Measurements from ENCODE around the gene HPS1. TPM values are rescaled to one million over a fixed set of nuclear protein-coding genes. Genes with fewer than 3 reads are reported as not detected.

Gene HPS1
- total and polyA plus RNA-seq, 2 experiments from 2014 or later, result 21.4 to 51.2 TPM

- H3K4me3 ChIP-seq, result no peak overlapping the region
- Mint-ChIP-seq H3K9me3 (no peaks in the 10 kb centered on the region), H3K36me3 (ENCODE audit: low read depth) (peaks cover 8% of the 10 kb centered on the region; the same call in 2 of the 3 replicates), H3K4me1 (peaks cover 6% of the 10 kb centered on the region; the same call in 2 of the 3 replicates), H3K27ac (peak overlapping the region; percentile 3; the same call in 1 of the 2 replicates), H3K27me3 (ENCODE audit: insufficient read depth, low read depth, poor library complexity) (peaks cover 8% of the 10 kb centered on the region), H3K4me3 (no peak overlapping the region)
- H3K4me1 ChIP-seq (ENCODE audit: insufficient read depth), result peaks cover 7% of the 10 kb centered on the region
- no peak for TF ChIP-seq EZH2 (IDR thresholded peaks at IDR 0.05; ENCODE audit: low read depth, unreplicated experiment)
- no peak for TF ChIP-seq ZNF331 (CRISPR knock-in tag; IDR thresholded peaks at IDR 0.05; ENCODE audit: low read depth)
- TF ChIP-seq, protein P1, sequence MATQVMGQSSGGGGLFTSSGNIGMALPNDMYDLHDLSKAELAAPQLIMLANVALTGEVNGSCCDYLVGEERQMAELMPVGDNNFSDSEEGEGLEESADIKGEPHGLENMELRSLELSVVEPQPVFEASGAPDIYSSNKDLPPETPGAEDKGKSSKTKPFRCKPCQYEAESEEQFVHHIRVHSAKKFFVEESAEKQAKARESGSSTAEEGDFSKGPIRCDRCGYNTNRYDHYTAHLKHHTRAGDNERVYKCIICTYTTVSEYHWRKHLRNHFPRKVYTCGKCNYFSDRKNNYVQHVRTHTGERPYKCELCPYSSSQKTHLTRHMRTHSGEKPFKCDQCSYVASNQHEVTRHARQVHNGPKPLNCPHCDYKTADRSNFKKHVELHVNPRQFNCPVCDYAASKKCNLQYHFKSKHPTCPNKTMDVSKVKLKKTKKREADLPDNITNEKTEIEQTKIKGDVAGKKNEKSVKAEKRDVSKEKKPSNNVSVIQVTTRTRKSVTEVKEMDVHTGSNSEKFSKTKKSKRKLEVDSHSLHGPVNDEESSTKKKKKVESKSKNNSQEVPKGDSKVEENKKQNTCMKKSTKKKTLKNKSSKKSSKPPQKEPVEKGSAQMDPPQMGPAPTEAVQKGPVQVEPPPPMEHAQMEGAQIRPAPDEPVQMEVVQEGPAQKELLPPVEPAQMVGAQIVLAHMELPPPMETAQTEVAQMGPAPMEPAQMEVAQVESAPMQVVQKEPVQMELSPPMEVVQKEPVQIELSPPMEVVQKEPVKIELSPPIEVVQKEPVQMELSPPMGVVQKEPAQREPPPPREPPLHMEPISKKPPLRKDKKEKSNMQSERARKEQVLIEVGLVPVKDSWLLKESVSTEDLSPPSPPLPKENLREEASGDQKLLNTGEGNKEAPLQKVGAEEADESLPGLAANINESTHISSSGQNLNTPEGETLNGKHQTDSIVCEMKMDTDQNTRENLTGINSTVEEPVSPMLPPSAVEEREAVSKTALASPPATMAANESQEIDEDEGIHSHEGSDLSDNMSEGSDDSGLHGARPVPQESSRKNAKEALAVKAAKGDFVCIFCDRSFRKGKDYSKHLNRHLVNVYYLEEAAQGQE (IDR thresholded peaks at IDR 0.05; ENCODE audit: unreplicated experiment), result no peak
- no peak for TF ChIP-seq CREB1 (CRISPR knock-in tag; IDR thresholded peaks at IDR 0.05; ENCODE audit: low read depth)
- no peak for TF ChIP-seq EZH2phosphoT487 (IDR thresholded peaks at IDR 0.05; ENCODE audit: unreplicated experiment)
- TF ChIP-seq, protein P2, sequence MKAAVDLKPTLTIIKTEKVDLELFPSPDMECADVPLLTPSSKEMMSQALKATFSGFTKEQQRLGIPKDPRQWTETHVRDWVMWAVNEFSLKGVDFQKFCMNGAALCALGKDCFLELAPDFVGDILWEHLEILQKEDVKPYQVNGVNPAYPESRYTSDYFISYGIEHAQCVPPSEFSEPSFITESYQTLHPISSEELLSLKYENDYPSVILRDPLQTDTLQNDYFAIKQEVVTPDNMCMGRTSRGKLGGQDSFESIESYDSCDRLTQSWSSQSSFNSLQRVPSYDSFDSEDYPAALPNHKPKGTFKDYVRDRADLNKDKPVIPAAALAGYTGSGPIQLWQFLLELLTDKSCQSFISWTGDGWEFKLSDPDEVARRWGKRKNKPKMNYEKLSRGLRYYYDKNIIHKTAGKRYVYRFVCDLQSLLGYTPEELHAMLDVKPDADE (IDR thresholded peaks at IDR 0.05), result no peak
- no peak for TF ChIP-seq CTCF (conservative IDR thresholded peaks at IDR 0.05; ENCODE audit: low read depth in 2 of 2)
- no peak for TF ChIP-seq POLR2AphosphoS5 (IDR thresholded peaks at IDR 0.05; ENCODE audit: low read depth)
- no peak for TF ChIP-seq JUNB (IDR thresholded peaks at IDR 0.05; ENCODE audit: unreplicated experiment)
- no peak for TF ChIP-seq STAT1 (IDR thresholded peaks at IDR 0.05; ENCODE audit: unreplicated experiment)
- H3K79me2 ChIP-seq (replicated peaks; ENCODE audit: insufficient read depth), result no peaks in the 10 kb centered on the region
- no peaks in the 10 kb centered on the region for H3K36me3 ChIP-seq (ENCODE audit: insufficient read depth)
- no peak for ATAC-seq
- H3F3A ChIP-seq (replicated peaks; ENCODE audit: low read depth), result no peaks in the 10 kb centered on the region
- H3K4me2 ChIP-seq, result no peak overlapping the region
- no peak overlapping the region for H2AFZ ChIP-seq
- no peaks in the 10 kb centered on the region for H3K9me2 ChIP-seq (ENCODE audit: insufficient read depth)
- no peaks in the 10 kb centered on the region for H3K27me3 ChIP-seq (ENCODE audit: insufficient read depth)
- no peak for DNase-seq (ENCODE audit: low spot score)
- no peaks in the 10 kb centered on the region for H4K20me1 ChIP-seq (replicated peaks; ENCODE audit: insufficient read depth)
- H3K27ac ChIP-seq (ENCODE audit: low read depth), result no peak overlapping the region
Observed at GRCh38 chr10:98419469-98420261, 27.1 kb downstream of the HPS1 start.
